Amniotic epithelial cell (primary cell): ENCODE results near the gene U2AF1L4.

ENCODE experiments used
- DNase-seq: peaks from one replicate; pipeline ENCODE4 v3.0.0-alpha.2; 2010; ENCODE audit warnings: low read depth

Gene U2AF1L4

GRCh38 chr19:35712567-35713505 is 32.4 kb downstream of the U2AF1L4 start:
- DNase-seq, result no peak

- no peak for DNase-seq
Observed at GRCh38 chr19:35710784-35711723, 34.2 kb downstream of the U2AF1L4 start.

GRCh38 chr19:35708391-35708790 is 36.8 kb downstream of the U2AF1L4 start:
- no peak for DNase-seq

GRCh38 chr19:35704218-35704617 is 41.0 kb downstream of the U2AF1L4 start, which contains the start of gene ZBTB32:
ZBTB32 (plus strand) TSS chr19:35704558; CDS start chr19:35714627, 10,069 bp downstream.
- peak; percentile 65 for DNase-seq

GRCh38 chr19:35703343-35703742 is 41.9 kb downstream of the U2AF1L4 start:
- no peak for DNase-seq

GRCh38 chr19:35702223-35703012 is 42.8 kb downstream of the U2AF1L4 start:
- peak; percentile 97 for DNase-seq

- no peak for DNase-seq
Observed at GRCh38 chr19:35696835-35697234, 48.4 kb downstream of the U2AF1L4 start.

- DNase-seq, result no peak
Observed at GRCh38 chr19:35695895-35696422, 49.3 kb downstream of the U2AF1L4 start.

GRCh38 chr19:35693835-35694599 is 51.2 kb downstream of the U2AF1L4 start:
- DNase-seq, result peak; percentile 79

- DNase-seq, result no peak
Observed at GRCh38 chr19:35693422-35693821, 51.8 kb downstream of the U2AF1L4 start.
